ENCODE measurements around the gene KRT73. TPM values are rescaled to one million over a fixed set of nuclear protein-coding genes. Genes with fewer than 3 reads are reported as not detected.
A peak's percentile ranks its signal among the peaks of the same experiment; 100 is the strongest.

The KRT73 gene
- total RNA-seq, 2 experiments from 2014 or later, result 0.19 TPM; not detected in 1

DNA sequence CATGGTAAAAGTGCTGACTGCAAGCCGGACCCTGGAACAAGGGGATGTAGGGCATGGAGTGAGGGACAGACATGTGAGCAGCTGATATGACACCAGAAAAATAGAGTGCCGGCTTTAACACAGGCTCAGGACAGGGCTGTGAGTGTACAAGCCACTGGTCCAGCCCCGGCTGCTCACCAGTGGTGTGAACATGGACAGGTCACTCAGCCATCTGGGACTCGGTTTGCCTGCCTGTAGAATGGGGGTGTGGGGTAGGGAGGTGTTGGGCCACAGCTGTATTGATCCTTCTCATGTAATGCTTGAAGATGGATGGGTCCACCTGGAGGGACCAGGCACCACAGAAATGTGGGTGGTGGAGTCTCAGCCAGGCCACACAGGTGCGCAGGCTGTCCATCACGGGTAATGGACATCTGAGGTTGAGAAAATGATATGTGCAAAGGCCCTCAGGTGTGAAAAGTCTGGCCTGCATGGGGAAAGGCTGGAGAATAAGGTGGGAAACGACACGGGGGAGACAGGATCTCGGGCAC is 34.1 kb downstream of the KRT73 start:
- no peak for DNase-seq
- no peaks in the 10 kb centered on the region for H3K27me3 Mint-ChIP-seq
- no peak overlapping the region for H3K4me3 Mint-ChIP-seq
- H3K4me1 Mint-ChIP-seq (ENCODE audit: low read depth), result peaks cover 22% of the 10 kb centered on the region
- H3K27ac Mint-ChIP-seq, result no peak overlapping the region
- H3K36me3 Mint-ChIP-seq, result no peaks in the 10 kb centered on the region
- ChIA-PET CTCF (interaction anchor here (0.5 to 9.3 kb wide), 5 partner anchors 10 to 470 kb away, joined by 3 to 141 read pairs (median 5); no protein-coding TSS in a partner anchor), POLR2A (no interaction called here)
- intact Hi-C loops (cut with micrococcal nuclease), result loop anchor here (5.0 to 10.0 kb wide), 2 partner anchors 61 to 398 kb away; no protein-coding TSS in a partner anchor
- no peaks in the 10 kb centered on the region for H3K9me3 Mint-ChIP-seq

GRCh38 chr12:52582971-52583456 is 35.3 kb downstream of the KRT73 start:
- no peaks in the 10 kb centered on the region for H3K27me3 Mint-ChIP-seq
- no peak overlapping the region for H3K4me3 Mint-ChIP-seq
- CTCF ChIA-PET, result interaction anchor here (0.8 to 9.3 kb wide), 4 partner anchors 286 to 399 kb away, joined by 3 to 141 read pairs (median 65); no protein-coding TSS in a partner anchor
- H3K36me3 Mint-ChIP-seq, result no peaks in the 10 kb centered on the region
- intact Hi-C loops (cut with micrococcal nuclease), result loop anchor here (1.0 to 10.0 kb wide), 4 partner anchors 62 to 399 kb away; no protein-coding TSS in a partner anchor
- H3K27ac Mint-ChIP-seq, result no peak overlapping the region
- POLR2A ChIA-PET, result no interaction called here
- no peaks in the 10 kb centered on the region for H3K9me3 Mint-ChIP-seq
- H3K4me1 Mint-ChIP-seq (ENCODE audit: low read depth), result peaks cover 22% of the 10 kb centered on the region
- DNase-seq, result peak; percentile 74

GRCh38 chr12:52582486-52582885 is 35.9 kb downstream of the KRT73 start:
- Mint-ChIP-seq H3K27ac (no peak overlapping the region), H3K4me1 (ENCODE audit: low read depth) (peaks cover 22% of the 10 kb centered on the region), H3K4me3 (no peak overlapping the region), H3K27me3 (no peaks in the 10 kb centered on the region), H3K9me3 (no peaks in the 10 kb centered on the region), H3K36me3 (no peaks in the 10 kb centered on the region)
- intact Hi-C loops (cut with micrococcal nuclease), result loop anchor here (5.0 to 10.0 kb wide), 2 partner anchors 62 to 400 kb away; no protein-coding TSS in a partner anchor
- DNase-seq, result no peak
- CTCF ChIA-PET, result interaction anchor here (0.8 to 9.3 kb wide), 5 partner anchors 136 to 400 kb away, joined by 3 to 141 read pairs (median 3); no protein-coding TSS in a partner anchor
- POLR2A ChIA-PET, result no interaction called here

DNA sequence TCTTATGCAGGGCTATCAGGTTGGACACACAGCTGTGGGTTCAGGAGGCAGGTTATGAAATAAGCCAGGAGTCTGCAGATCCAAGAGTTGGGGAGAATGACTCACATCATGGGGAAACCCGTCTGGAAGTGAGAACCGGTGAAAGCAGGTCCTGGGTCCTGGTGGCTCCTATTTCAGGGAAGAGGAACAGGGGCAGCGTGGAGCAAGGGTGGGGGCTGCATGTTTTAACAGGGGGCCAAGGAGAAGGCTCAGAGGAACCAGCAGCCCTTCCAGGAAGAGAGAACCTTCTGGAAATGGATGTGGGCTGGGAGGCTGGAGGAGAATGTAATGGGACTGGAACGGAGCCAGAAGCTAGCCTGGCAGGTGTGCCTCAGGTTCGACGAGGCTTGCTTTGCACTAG is 36.9 kb downstream of the KRT73 start:
- intact Hi-C loops (cut with micrococcal nuclease), result loop anchor here (5.0 to 10.0 kb wide), 2 partner anchors 63 to 401 kb away; no protein-coding TSS in a partner anchor
- H3K9me3 Mint-ChIP-seq, result no peaks in the 10 kb centered on the region
- H3K36me3 Mint-ChIP-seq, result no peaks in the 10 kb centered on the region
- POLR2A ChIA-PET, result no interaction called here
- H3K27ac Mint-ChIP-seq, result no peak overlapping the region
- DNase-seq, result no peak
- no peaks in the 10 kb centered on the region for H3K27me3 Mint-ChIP-seq
- H3K4me3 Mint-ChIP-seq, result no peak overlapping the region
- peaks cover 18% of the 10 kb centered on the region for H3K4me1 Mint-ChIP-seq (ENCODE audit: low read depth)
- CTCF ChIA-PET, result interaction anchor here (1.0 to 9.3 kb wide), 4 partner anchors 137 to 300 kb away, joined by 3 to 141 read pairs (median 65); no protein-coding TSS in a partner anchor

DNA sequence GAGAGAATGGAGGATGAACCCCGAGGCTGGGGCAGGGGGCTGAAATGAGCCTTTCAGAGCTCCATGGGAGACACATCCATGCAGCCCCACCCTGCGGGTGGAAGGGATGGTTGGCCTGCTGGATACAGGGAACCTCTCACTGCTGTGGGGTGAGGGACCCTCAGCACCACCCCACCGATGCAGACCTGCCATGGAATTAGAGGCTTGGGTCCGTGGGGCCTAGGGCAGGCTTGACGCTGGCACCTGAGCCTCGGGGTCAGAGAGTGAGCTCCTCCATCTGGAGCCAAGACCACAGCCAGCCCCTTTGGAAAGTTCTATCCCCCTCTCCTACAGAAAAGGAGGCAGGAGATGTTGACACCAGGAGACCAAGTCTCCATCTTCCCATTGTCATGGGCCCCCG is 37.3 kb downstream of the KRT73 start:
- POLR2A ChIA-PET, result no interaction called here
- CTCF ChIA-PET, result interaction anchor here (7.2 to 9.3 kb wide), 2 partner anchors 288 to 300 kb away, joined by 127 to 141 read pairs; no protein-coding TSS in a partner anchor
- intact Hi-C loops (cut with micrococcal nuclease), result loop anchor here (5.0 to 10.0 kb wide), 2 partner anchors 64 to 401 kb away; no protein-coding TSS in a partner anchor
- Mint-ChIP-seq H3K4me1 (ENCODE audit: low read depth) (peaks cover 14% of the 10 kb centered on the region), H3K27ac (no peak overlapping the region), H3K9me3 (no peaks in the 10 kb centered on the region), H3K4me3 (no peak overlapping the region), H3K27me3 (no peaks in the 10 kb centered on the region), H3K36me3 (no peaks in the 10 kb centered on the region)
- DNase-seq, result no peak

GRCh38 chr12:52580496-52580895 is 37.9 kb downstream of the KRT73 start:
- Mint-ChIP-seq H3K27ac (no peak overlapping the region), H3K36me3 (no peaks in the 10 kb centered on the region), H3K9me3 (no peaks in the 10 kb centered on the region), H3K4me1 (ENCODE audit: low read depth) (peaks cover 11% of the 10 kb centered on the region), H3K27me3 (no peaks in the 10 kb centered on the region), H3K4me3 (no peak overlapping the region)
- intact Hi-C loops (cut with micrococcal nuclease), result loop anchor here (5.0 to 10.0 kb wide), 2 partner anchors 64 to 402 kb away; no protein-coding TSS in a partner anchor
- ChIA-PET CTCF (interaction anchor here (7.2 to 9.3 kb wide), 2 partner anchors 288 to 301 kb away, joined by 127 to 141 read pairs; no protein-coding TSS in a partner anchor), POLR2A (no interaction called here)
- no peak for DNase-seq

DNA sequence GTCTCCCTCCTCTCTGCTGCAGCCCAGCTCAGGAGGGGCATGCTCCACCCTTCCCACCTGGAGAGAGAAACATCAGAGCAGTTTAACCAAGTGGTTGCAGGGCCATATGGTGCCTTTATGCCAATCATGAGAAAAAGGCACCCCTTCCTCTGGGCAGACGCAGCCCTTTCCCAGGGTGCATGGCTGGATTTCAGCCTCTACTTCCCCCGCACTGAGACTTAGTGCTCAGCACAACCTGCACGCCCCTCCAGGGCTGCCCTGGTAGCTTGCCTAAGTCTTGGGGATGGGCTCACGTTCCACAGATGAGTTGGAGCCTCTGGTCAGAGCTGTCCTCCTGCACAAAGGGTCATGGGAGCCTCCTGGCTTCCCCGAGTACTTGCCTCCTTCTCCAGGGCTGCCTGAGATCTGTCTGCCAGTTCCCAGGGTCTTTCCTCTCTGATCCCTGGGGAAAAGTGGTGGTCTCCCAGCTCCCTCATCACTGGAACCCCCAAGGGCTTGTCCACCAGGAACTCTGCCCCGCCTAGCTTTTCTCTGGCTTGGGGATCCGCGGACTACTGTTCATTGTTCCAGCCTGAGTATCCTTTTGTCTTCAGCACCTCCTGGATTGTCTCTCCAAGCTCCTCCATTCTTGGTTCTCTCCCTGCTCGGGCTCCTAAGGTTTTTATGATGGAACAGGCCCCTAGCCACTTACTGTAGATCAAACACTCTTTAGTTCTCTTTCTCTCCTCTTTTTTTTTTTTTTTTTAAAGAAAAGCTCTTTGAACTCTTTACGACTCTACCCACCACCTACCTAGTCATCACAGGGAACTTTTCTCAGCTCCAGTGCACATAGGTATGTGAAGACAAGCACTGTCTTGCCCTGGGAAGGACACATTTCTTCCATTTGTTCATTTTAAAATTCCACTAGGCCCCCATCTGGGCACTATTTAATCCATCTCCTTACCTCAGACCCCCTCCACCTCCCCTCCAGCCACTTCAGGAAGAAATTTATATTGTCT is 38.6 kb downstream of the KRT73 start:
- DNase-seq, result no peak
- H3K4me3 Mint-ChIP-seq, result no peak overlapping the region
- POLR2A ChIA-PET, result no interaction called here
- intact Hi-C loops (cut with micrococcal nuclease), result loop anchor here (5.0 to 10.0 kb wide), 2 partner anchors 65 to 403 kb away; no protein-coding TSS in a partner anchor
- H3K9me3 Mint-ChIP-seq, result no peaks in the 10 kb centered on the region
- peaks cover 5% of the 10 kb centered on the region for H3K4me1 Mint-ChIP-seq (ENCODE audit: low read depth)
- no peaks in the 10 kb centered on the region for H3K36me3 Mint-ChIP-seq
- H3K27me3 Mint-ChIP-seq, result no peaks in the 10 kb centered on the region
- no peak overlapping the region for H3K27ac Mint-ChIP-seq
- CTCF ChIA-PET, result interaction anchor here (0.7 to 9.3 kb wide), 4 partner anchors 101 to 305 kb away, joined by 3 to 127 read pairs (median 6); no protein-coding TSS in a partner anchor

DNA sequence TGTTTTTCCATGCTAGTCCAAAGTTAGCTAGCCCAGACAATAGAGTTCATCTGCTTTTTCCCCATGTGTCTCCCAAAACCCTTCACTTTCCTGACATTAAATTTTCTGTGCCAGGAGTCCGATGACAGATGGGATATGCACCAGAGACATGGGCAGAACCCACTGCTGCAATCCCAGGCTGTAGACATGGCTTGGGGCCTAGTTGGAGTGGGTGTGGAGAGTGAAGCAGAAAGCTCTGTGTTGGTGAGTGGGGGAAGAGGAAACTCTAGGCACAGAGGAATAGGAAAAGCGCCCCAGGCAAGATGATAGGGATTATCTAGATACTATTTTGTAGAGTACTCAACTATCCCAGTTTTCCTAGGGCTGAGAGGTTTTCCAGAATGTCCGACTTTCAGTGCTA is 39.9 kb downstream of the KRT73 start:
- POLR2A ChIA-PET, result no interaction called here
- Mint-ChIP-seq H3K36me3 (no peaks in the 10 kb centered on the region), H3K27ac (no peak overlapping the region), H3K9me3 (no peaks in the 10 kb centered on the region), H3K4me1 (ENCODE audit: low read depth) (peaks cover 5% of the 10 kb centered on the region), H3K4me3 (no peak overlapping the region), H3K27me3 (no peaks in the 10 kb centered on the region)
- DNase-seq, result no peak
- CTCF ChIA-PET, result interaction anchor here (0.9 to 1.1 kb wide), 3 partner anchors 102 to 408 kb away, joined by 3 to 5 read pairs (median 4); no protein-coding TSS in a partner anchor
- intact Hi-C loops (cut with micrococcal nuclease), result no loop called here

- ChIA-PET CTCF (no interaction called here), POLR2A (no interaction called here)
- no peaks in the 10 kb centered on the region for H3K9me3 Mint-ChIP-seq
- no peak for DNase-seq
- no peak overlapping the region for H3K27ac Mint-ChIP-seq
- intact Hi-C loops (cut with micrococcal nuclease), result no loop called here
- H3K36me3 Mint-ChIP-seq, result no peaks in the 10 kb centered on the region
- H3K4me1 Mint-ChIP-seq (ENCODE audit: low read depth), result peaks cover 3% of the 10 kb centered on the region
- no peak overlapping the region for H3K4me3 Mint-ChIP-seq
- H3K27me3 Mint-ChIP-seq, result peaks cover 6% of the 10 kb centered on the region
Observed at GRCh38 chr12:52577316-52577715, 41.0 kb downstream of the KRT73 start.

DNA sequence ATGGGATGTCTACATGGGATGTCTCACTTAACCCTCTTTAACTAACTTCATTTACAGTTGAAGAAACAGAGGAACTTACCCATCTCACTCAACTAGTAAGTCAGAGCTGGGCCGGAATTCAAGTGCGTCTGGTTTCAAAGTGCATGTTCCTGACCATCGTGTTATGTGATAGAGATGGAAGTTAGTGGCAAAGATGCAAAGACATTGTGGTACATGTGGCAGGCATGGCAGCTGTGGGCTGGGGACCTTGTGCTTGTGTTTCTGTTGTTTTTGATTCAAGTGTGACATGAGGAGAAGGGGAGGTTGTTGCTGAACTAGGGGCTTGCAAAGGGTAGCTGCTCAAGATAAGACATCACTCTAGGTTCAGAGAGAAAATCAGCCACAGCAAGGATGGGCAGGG is 42.4 kb downstream of the KRT73 start:
- Mint-ChIP-seq H3K9me3 (no peaks in the 10 kb centered on the region), H3K27ac (no peak overlapping the region), H3K27me3 (peaks cover 6% of the 10 kb centered on the region), H3K4me1 (ENCODE audit: low read depth) (peaks cover 3% of the 10 kb centered on the region), H3K36me3 (no peaks in the 10 kb centered on the region), H3K4me3 (no peak overlapping the region)
- ChIA-PET CTCF (interaction anchor here (1.0 to 1.4 kb wide), 2 partner anchors 304 to 309 kb away, joined by 3 read pairs; no protein-coding TSS in a partner anchor), POLR2A (no interaction called here)
- DNase-seq, result no peak
- intact Hi-C loops (cut with micrococcal nuclease), result no loop called here

GRCh38 chr12:52575256-52575655 is 43.1 kb downstream of the KRT73 start:
- H3K4me1 Mint-ChIP-seq (ENCODE audit: low read depth), result no peaks in the 10 kb centered on the region
- ChIA-PET POLR2A (no interaction called here), CTCF (interaction anchor here (1.4 kb wide), 1 partner anchor 304 kb away, joined by 3 read pairs; no protein-coding TSS in a partner anchor)
- H3K9me3 Mint-ChIP-seq, result no peaks in the 10 kb centered on the region
- H3K36me3 Mint-ChIP-seq, result no peaks in the 10 kb centered on the region
- H3K27me3 Mint-ChIP-seq, result peaks cover 6% of the 10 kb centered on the region
- no peak overlapping the region for H3K4me3 Mint-ChIP-seq
- no peak for DNase-seq
- intact Hi-C loops (cut with micrococcal nuclease), result no loop called here
- no peak overlapping the region for H3K27ac Mint-ChIP-seq
